Hindlimb muscle (tissue), 1 donor: Measurements from ENCODE around the gene ADARB2. TPM values are rescaled to one million over a fixed set of nuclear protein-coding genes. Genes with fewer than 3 reads are reported as not detected.

Experiments
- DNase-seq: peaks from one replicate; pipeline ENCODE4 v3.0.0-alpha.2; 2013
- polyA plus RNA-seq: library from polyadenylated mRNA; unstranded; fragments of 120-200 nt; gene quantifications from one replicate; pipeline ENCODE4 v1.2.1, GENCODE V29; 2013; ENCODE audit not compliant: insufficient read length

ADARB2 gene
- polyA plus RNA-seq, 1 donor: 0.04 TPM

GRCh38 chr10:1519391-1519790 is 217.9 kb downstream of the ADARB2 start:
- DNase-seq: no peak

GRCh38 chr10:1517684-1518083 is 219.6 kb downstream of the ADARB2 start:
- no peak for DNase-seq

GRCh38 chr10:1516492-1517165 is 220.7 kb downstream of the ADARB2 start:
- DNase-seq: no peak

GRCh38 chr10:1515780-1516491 is 221.4 kb downstream of the ADARB2 start:
- no peak for DNase-seq

- DNase-seq: no peak
These were observed 222.1 kb downstream of the ADARB2 start for GRCh38 chr10:1515121-1515779.

GRCh38 chr10:1514681-1515080 is 222.6 kb downstream of the ADARB2 start:
- no peak for DNase-seq

DNA sequence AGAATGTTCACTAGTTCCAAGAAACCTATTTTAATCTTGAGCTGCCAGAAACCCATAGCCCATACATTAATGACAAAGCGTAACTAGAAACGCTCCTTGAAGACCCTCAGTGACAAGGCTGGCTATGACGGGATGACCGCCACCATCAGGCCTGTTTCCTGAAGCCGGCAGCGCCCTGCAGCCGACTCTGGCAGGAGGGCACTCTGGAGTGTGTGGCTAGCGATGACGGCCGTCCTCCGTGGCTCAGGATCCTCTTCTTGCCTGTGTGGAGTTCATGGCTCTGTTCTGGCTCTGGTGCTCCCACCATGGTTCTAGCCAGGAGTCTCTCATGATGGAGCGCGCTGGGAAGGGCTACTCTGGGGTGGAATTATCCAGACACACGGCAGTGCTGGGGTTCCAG is 224.1 kb downstream of the ADARB2 start:
- DNase-seq: no peak

DNA sequence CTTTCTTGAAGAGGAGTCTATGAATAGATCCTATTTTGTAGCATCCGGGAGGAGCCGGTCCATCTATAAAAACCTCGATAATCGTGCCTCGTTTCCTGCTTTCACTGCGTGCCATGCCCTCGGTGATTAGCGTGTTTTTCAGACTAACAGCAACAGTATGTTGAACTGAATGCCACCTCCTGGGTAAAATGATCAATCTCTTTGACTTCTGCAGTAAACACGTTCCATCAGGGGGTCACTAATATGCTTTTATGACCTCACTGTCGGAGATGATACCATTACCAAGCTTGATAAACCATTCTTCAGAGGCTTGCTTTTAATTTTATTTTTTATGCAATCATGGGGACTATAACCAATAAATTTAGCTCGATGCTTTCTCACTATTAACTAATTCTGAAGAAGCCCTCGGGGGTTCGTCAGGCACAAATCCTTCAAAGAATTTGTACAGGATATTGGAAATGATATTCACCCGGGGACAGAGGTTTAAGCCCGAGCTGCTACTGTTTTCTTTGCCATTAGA is 228.3 kb downstream of the ADARB2 start:
- no peak for DNase-seq

DNA sequence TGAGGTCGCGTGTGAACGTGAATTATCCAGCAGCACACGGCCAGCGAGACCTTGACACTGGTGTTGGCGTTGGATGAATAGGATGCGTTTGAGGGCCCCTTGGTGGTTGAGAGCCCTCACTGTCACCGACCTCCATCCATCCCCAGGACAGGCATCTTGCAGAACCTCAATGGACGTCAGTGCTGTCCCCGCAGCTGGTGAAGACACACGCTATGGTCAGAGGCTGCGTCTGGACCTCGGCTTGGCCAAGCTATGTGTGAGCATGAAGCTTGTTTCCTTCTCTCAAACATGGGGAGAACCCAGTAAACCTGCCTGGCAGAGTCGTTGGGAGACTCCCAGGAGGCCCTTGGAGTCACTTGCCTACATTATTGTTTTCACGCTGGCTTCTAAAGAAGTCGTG is 229.2 kb downstream of the ADARB2 start:
- no peak for DNase-seq

DNA sequence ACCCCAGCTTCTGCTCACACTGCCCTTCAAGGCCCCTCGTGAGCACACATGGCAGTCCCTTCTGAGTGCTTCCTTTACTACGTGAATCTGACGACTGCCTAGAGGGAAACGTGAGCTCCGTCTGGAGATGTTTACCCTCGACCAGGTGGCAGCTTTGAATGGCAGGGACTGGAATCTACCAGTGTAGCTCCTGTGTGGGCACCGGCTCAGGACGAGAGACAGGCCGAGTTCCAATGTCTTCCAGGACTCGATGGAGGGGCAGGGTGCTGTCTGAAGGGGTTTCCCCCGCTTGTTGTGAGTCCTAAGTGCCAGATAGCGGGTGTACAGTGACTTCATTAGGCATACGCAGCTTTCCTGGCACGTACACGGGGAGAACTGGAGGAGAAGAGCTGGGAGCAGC is 229.9 kb downstream of the ADARB2 start:
- DNase-seq: no peak

- no peak for DNase-seq
These were observed 232.4 kb downstream of the ADARB2 start for GRCh38 chr10:1504940-1505339.

- DNase-seq: no peak
These were observed 233.0 kb downstream of the ADARB2 start for GRCh38 chr10:1504286-1504685.

DNA sequence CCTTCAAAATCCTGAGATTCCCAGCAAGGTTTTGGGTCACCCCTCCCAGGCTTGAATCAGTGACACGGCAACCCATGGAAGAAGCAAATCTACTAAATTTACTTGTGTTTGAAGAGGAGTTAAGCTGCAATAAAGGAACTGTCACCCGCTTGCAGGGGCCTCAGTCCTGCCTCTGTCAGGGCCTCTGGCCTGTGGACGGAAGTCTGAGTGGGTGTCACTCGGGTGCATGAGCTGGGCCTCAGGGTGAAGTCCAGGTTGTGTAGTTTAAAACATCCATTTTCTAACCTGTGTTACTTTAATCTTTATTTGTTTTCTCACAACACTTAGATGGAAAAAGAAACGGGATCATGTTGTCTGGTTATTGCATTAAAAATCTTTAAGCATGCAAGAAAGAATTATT is 234.9 kb downstream of the ADARB2 start:
- no peak for DNase-seq

- DNase-seq: no peak
These were observed 237.9 kb downstream of the ADARB2 start for GRCh38 chr10:1499359-1499957.

- DNase-seq: no peak
These were observed 238.5 kb downstream of the ADARB2 start for GRCh38 chr10:1498746-1499358.

GRCh38 chr10:1495915-1496517 is 241.3 kb downstream of the ADARB2 start:
- no peak for DNase-seq

GRCh38 chr10:1492641-1493040 is 244.7 kb downstream of the ADARB2 start:
- no peak for DNase-seq

- DNase-seq: no peak
These were observed 245.4 kb downstream of the ADARB2 start for GRCh38 chr10:1491901-1492300.

GRCh38 chr10:1489801-1490200 is 247.5 kb downstream of the ADARB2 start:
- DNase-seq: no peak

DNA sequence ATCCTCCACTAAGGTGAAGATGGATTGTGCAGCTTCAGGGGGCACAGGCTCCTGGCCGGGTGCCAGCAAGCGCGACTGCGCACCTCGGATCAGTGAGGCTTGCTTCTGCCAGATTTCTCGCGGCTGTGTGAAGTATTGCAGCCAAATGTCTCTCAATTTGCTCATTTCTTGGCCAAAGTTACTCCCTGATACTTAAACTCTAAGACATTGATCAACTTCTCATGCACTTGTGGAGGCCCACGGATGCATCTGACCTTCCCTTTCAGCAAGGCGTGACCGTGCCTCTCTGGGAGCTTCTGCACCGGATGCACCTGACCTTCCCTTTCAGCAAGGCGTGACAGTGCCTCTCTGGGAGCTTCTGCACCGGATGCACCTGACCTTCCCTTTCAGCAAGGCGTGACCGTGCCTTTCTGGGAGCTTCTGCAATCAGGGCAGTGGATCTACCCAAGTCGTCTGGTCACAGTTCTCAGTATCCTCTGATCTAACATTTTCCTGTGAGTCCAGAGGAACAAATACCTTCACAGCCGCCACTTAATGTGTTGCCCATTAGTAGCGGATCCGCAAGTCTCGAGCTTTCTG is 248.3 kb downstream of the ADARB2 start:
- no peak for DNase-seq

GRCh38 chr10:1486841-1487687 is 250.3 kb downstream of the ADARB2 start:
- no peak for DNase-seq
